ENCODE results near the gene RAB11FIP3. TPM values are rescaled to one million over a fixed set of nuclear protein-coding genes. Genes with fewer than 3 reads are reported as not detected.

The RAB11FIP3 gene
- total and polyA plus RNA-seq, 9 of the 15 experiments (the other 6 are each of a cell fraction or from before 2014, with no cell fraction given), result 0.46 to 13.1 (median 4.3) TPM

DNA sequence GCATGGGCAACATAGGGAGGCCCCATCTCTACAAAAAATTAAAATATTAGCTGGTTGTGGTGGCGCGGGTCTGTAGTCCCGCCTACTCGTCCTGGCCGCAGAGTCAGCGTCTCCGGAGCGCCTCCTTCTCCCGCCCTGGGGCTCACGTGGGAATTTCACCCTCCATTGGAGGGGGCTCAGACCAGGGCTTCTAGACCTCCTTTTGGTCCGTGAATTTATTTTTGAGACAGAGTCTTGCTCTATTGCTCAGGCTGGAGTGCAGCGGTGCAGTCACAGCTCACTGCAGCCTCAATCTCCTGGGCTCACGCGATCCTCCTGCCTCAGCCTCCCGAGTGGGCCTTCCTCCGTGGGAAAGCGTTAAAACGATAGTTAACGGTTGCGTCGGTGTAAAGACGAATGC is 28.8 kb upstream of the RAB11FIP3 start (continued):
- TF ChIP-seq FOXK2 (conservative IDR thresholded peaks at IDR 0.05 in 1 of 2, IDR thresholded peaks at IDR 0.05 in 1 of 2; ENCODE audit: low read depth in 2 of 2), result no peak
- no peak for TF ChIP-seq ZBTB34 (CRISPR knock-in tag; IDR thresholded peaks at IDR 0.05)
- TF ChIP-seq, protein P1, sequence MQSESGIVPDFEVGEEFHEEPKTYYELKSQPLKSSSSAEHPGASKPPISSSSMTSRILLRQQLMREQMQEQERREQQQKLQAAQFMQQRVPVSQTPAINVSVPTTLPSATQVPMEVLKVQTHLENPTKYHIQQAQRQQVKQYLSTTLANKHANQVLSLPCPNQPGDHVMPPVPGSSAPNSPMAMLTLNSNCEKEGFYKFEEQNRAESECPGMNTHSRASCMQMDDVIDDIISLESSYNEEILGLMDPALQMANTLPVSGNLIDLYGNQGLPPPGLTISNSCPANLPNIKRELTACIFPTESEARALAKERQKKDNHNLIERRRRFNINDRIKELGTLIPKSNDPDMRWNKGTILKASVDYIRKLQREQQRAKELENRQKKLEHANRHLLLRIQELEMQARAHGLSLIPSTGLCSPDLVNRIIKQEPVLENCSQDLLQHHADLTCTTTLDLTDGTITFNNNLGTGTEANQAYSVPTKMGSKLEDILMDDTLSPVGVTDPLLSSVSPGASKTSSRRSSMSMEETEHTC (IDR thresholded peaks at IDR 0.05), result no peak
- TF ChIP-seq ZFX (CRISPR knock-in tag; IDR thresholded peaks at IDR 0.05), result peak; percentile 79
- TF ChIP-seq BCOR (IDR thresholded peaks at IDR 0.05), result peak; percentile 82
- no peak for TF ChIP-seq PPARD (CRISPR knock-in tag; IDR thresholded peaks at IDR 0.05)
- peak; percentile 65 for TF ChIP-seq POLR2A (conservative IDR thresholded peaks at IDR 0.05)
- peak; percentile 33; the same call in 1 of the 2 replicates for TF ChIP-seq MTA2 (IDR thresholded peaks at IDR 0.05; ENCODE audit: low read depth)
- peak; percentile 19; the same call in 1 of the 2 replicates for TF ChIP-seq CEBPG (CRISPR knock-in tag; IDR thresholded peaks at IDR 0.05)
- TF ChIP-seq CEBPG (tag; conservative IDR thresholded peaks at IDR 0.05 in 1 of 2, IDR thresholded peaks at IDR 0.05 in 1 of 2), result no peak
- no peak for TF ChIP-seq ZNF79 (CRISPR knock-in tag; IDR thresholded peaks at IDR 0.05; ENCODE audit: low read depth)
- no peak for TF ChIP-seq GATA2 (CRISPR knock-in tag; IDR thresholded peaks at IDR 0.05)
- TF ChIP-seq NR3C1 (CRISPR knock-in tag; IDR thresholded peaks at IDR 0.05), result no peak
- no peak for TF ChIP-seq ZNF431 (CRISPR knock-in tag; IDR thresholded peaks at IDR 0.05)
- no peak for TF ChIP-seq ZNF280B (CRISPR knock-in tag; IDR thresholded peaks at IDR 0.05)
- TF ChIP-seq MAFF (IDR thresholded peaks at IDR 0.05; ENCODE audit: low read length), result no peak
- 0 out of 2 replicates have a peak, but pooled peaks have one; percentile 47 for TF ChIP-seq THAP12 (CRISPR knock-in tag; IDR thresholded peaks at IDR 0.05)
- TF ChIP-seq E2F5 (CRISPR knock-in tag; IDR thresholded peaks at IDR 0.05), result no peak
- no peak for TF ChIP-seq TCFL5 (CRISPR knock-in tag; conservative IDR thresholded peaks at IDR 0.05)
- TF ChIP-seq KDM2B (CRISPR knock-in tag; IDR thresholded peaks at IDR 0.05), result no peak
- no peak for TF ChIP-seq ZFPM2 (CRISPR knock-in tag; IDR thresholded peaks at IDR 0.05)
- TF ChIP-seq HLTF (IDR thresholded peaks at IDR 0.05), result no peak
- 0 out of 2 replicates have a peak, but pooled peaks have one; percentile 19 for TF ChIP-seq MXI1 (IDR thresholded peaks at IDR 0.05; ENCODE audit: low read depth, low read length)
- no peak for TF ChIP-seq CHD4 (IDR thresholded peaks at IDR 0.05; ENCODE audit: insufficient read depth, insufficient replicate concordance, low read depth, low read length, poor library complexity, severe bottlenecking)

Data from K562 (cell line).